Right ventricle myocardium inferior (tissue), 1 donor: Measurements from ENCODE around the gene HMG20A. TPM values are rescaled to one million over a fixed set of nuclear protein-coding genes. Genes with fewer than 3 reads are reported as not detected.
A peak's percentile ranks its signal among the peaks of the same experiment; 100 is the strongest.

ENCODE experiments used
- ATAC-seq: fragments of 200-7000 bp; cut with Tn5 transposase; one replicate; pipeline ENCODE4 v1.9.1; 2020; ENCODE audit warnings: mild to moderate bottlenecking, moderate library complexity
- DNase-seq: peaks from one replicate; pipeline ENCODE4 v3.0.0; 2021; ENCODE audit errors: missing footprints
- intact Hi-C: fragments of 100-400 bp; cut with DNase I; formaldehyde crosslinking; loops from one replicate; pipeline ENCODE4 v1.11.0; 2022
- total RNA-seq: library from RNA; stranded (reverse); fragmentation: NEBNext Ultra II Directional; extraction: Animal tissue kit (Norgen Biotek cat#: 25700); gene quantifications from one replicate; pipeline ENCODE4 v1.2.1, GENCODE V29; 2021
- donor health status: DM: no; HTN: yes; CAD: no; lungs with severe emphysema.

Gene HMG20A
- total RNA-seq, 1 donor from 2014 or later: 30.1 TPM

DNA sequence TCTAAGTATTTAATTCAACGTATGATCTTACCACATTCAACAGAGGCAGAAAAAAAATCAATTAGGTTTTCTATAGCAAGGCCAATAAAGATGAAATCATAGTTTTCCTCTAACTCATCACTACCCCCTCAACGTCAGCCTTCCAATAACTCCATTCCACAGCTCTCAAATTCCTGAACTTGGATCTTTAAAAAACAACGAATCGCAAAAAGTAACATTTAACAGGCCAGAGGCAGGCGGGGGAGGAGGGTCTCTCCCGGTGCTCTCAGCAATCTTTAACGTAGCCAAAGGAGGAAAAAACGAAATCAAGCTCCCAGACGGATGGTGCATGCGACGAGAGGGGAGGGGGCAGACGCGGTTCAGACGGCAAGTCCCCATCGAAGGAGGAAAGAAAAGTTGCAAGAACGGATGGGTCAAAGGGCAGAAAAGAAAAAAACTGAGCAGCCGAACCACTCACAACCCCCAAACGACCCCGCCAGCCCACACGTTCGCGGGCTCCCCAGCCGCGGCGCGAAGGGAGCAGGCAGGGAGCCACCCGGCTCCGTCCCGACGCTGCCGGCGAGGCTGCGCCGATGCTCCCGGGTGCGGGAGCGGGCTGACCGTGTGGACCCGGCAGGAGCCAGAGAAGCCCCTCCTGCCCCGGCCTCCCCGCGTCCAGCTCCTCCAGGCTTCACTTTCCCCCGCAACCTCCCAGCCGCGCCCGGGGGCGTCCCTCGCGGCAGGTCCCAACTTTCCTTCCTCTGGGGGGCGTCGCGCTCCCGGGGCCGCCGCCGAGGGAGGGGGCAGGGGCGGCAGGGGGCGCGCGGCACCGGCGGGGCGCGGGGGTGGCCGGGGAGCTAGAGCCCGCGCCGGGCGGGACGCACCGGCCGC is 1.5 kb upstream of the HMG20A start:
- ATAC-seq (peak; percentile 0), DNase-seq (peak; percentile 73)
- intact Hi-C loops: loop anchor here (5.0 kb wide), 2 partner anchors 67 to 232 kb away; no protein-coding TSS in a partner anchor

- ATAC-seq (peak; percentile 99), DNase-seq (peak; percentile 99)
- intact Hi-C loops: loop anchor here (1.0 to 5.0 kb wide), 4 partner anchors 68 to 233 kb away; no protein-coding TSS in a partner anchor
Observed at GRCh38 chr15:77419836-77420609, 665 bp upstream of the HMG20A start, which contains the start of gene PEAK1. PEAK1 (minus strand) TSS chr15:77420104; CDS start chr15:77181926, 238,178 bp downstream.

GRCh38 chr15:77421370-77421700 is 647 bp downstream of the HMG20A start:
- DNase-seq (no peak), ATAC-seq (no peak)
- intact Hi-C loops: loop anchor here (5.0 kb wide), 1 partner anchor 121 kb away; no protein-coding TSS in a partner anchor

DNA sequence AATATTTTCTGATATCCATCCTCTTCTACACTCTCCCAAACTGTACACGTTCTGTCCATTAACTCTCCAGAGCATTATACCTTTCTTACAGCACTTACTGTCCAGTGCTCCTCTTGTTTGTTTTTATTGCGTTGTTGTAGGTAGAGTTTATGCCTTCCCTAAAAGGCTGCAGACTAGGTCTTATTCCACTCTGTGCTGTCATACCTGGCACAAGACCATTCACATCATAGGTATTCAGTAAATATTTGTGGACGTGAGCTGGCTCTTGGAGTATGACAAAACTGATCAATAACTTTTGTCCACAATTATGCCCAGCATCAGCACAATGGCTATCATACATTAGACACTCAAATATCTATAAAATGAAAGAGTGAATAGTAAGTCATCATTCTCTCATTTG is 4.4 kb downstream of the HMG20A start:
- ATAC-seq (no peak), DNase-seq (no peak)
- intact Hi-C loops: no loop called here

DNA sequence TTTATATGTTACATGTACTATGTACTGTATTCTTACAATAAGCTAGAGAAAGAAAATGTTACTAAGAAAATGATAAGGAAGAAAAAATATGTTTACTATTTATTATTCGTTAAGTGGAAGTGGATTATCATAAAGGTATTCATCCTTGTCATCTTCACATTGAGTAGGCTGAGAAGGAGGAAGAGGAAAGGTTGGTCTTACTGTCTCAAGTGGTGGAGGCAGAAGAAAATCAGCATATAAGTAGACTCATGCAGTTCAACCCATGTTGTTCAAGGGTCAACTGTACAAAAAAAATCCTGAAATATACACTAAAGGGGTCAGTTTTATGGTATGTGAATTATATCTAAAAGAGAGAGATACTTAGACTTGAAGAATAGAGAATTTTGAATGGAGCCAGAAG is 5.7 kb downstream of the HMG20A start:
- intact Hi-C loops: no loop called here
- no peak for DNase-seq
- no peak for ATAC-seq

GRCh38 chr15:77426871-77427270 is 6.2 kb downstream of the HMG20A start:
- DNase-seq (no peak), ATAC-seq (no peak)
- intact Hi-C loops: no loop called here

DNA sequence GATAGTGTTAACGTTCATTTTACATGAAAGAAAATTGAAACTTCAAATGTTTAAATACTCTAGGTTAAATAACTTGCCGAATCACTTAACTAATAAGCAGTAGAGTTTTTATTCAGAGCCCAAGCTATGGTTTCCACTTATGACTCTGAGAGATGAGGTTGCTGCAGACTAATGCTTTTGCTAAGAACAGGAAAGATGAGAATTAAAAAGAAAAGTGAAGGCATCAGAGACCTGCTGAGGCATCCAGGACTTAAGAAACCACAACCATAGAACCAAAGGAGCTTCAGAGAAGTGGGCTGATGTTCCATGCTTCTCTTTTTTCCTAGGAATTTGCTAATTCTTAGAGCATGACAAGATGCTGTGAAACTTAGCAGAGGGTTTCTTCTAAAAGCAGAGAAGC is 9.5 kb downstream of the HMG20A start:
- intact Hi-C loops: no loop called here
- ATAC-seq: no peak
- no peak for DNase-seq

GRCh38 chr15:77430652-77431051 is 10.0 kb downstream of the HMG20A start:
- intact Hi-C loops: no loop called here
- ATAC-seq: no peak
- no peak for DNase-seq

GRCh38 chr15:77436822-77437221 is 16.1 kb downstream of the HMG20A start:
- DNase-seq (no peak), ATAC-seq (no peak)
- intact Hi-C loops: no loop called here

- ATAC-seq (no peak), DNase-seq (no peak)
- intact Hi-C loops: no loop called here
Observed at GRCh38 chr15:77437264-77437663, 16.6 kb downstream of the HMG20A start.

DNA sequence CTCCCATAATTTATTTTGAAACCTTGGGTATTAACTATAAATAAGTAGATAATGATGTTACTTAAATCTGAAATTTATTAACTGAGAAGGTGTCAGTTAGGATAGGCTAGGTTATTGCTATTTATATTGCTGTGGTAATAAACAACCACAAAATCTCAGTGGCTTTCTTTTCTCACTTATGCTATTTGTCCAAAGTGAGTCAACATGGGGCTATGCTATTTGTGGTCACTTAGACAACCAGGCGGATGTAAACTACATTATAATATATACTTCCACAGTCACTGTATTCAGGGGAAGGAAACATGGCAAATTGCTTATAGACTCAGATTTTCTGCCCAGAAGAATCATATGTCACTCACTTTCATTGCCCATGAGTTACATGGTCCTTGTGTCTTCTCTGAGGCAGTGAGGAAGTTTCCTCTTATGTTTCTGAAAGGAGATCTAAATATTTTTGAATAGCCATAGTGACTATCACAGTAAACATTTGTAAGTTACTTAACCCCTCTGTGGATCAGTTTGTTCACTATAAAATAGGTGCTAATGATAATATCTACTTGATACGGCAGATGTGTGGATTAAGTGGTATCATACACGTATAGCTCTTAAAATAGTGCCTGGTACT is 19.8 kb downstream of the HMG20A start:
- no peak for ATAC-seq
- DNase-seq: no peak
- intact Hi-C loops: no loop called here

DNA sequence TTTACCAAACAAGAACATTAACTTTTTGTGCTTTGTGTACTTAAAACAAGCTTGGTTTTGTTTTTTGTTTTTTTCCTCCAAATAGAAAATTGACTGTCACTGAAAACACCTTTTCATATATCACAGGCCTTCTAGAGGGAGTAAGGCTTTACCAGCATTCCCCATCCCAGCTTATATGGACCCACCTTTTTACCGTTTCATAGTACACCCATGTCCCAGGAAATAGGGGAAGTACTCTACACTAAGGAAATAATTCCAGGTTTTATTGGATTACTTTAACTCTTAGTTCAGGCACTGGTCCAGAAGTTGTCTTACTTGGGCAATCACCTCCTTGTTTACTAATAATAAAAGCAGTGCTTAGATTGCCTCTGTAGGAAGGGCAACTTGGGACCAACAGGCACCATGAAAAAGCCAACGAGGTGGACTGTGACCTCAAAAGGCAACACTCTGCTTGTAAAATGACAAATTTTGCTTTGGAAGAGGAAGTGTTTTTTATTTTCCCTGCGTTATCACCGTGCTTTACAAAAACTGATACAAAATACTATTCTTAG is 26.2 kb downstream of the HMG20A start:
- DNase-seq (no peak), ATAC-seq (no peak)
- intact Hi-C loops: no loop called here

DNA sequence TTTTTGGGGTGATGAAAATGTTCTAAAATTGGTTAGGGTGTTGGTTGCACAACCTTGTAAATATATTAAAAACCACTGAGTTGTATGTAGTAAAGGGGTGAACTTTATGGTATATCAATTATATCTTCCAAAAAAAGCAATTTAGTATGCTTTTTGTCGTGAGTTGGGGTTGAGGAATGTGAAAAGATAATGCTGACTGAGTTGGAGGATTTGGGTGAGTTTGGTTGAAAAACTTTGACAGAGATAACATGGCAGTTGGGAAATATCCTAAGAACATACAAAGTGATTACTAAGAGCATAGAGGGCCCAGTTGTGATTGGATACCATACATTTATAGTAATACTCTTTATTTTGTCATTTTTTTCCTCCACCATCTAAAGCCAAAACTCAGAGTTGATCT is 33.6 kb downstream of the HMG20A start:
- intact Hi-C loops: no loop called here
- DNase-seq (no peak), ATAC-seq (no peak)

DNA sequence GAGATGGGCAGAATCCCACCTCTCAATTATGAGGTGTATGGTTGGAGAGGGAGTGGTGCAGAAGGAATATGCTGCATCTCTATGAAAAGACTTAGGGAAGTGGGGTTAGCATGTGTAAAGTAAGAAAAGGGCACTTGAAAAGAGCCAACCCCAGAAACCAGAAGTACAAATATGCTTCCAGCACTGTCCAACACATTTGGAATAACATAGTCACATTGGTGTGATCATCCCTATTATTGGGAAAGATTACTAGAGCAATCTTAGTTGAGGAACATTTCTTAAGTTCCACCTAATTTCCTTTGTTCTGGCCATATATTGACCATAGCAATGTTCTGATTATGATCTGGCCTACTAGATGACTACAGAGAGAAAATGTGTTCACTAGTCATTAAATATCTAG is 34.3 kb downstream of the HMG20A start:
- ATAC-seq: no peak
- intact Hi-C loops: no loop called here
- no peak for DNase-seq

DNA sequence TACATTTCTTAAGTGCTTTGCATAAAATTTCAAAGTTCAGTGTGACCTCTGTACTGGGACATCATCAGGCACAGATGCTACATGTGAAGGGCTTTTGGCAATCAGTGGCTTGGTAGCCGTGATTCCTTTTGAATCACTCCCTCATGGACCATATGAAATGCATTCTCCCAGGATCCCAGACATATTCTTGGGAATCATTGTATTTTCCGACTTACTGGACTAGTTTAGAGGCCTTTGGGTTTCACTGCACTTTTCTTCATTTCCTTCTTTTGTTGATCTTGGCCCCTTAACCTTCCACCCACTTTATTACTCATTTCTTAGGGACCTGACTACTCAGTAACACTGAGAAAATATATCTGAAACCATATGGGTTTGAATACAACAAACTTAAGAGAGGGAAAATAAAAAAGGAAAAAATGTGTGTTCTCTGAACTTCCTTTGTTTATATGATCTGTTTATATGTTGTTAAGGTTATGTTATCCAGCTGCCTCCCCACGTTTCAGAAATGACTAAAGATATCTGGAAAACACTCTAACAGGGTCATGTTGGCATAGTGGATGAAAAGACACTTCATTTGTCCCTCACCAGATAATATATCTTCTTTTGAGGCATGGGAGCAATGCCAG is 35.1 kb downstream of the HMG20A start:
- DNase-seq: no peak
- intact Hi-C loops: no loop called here

DNA sequence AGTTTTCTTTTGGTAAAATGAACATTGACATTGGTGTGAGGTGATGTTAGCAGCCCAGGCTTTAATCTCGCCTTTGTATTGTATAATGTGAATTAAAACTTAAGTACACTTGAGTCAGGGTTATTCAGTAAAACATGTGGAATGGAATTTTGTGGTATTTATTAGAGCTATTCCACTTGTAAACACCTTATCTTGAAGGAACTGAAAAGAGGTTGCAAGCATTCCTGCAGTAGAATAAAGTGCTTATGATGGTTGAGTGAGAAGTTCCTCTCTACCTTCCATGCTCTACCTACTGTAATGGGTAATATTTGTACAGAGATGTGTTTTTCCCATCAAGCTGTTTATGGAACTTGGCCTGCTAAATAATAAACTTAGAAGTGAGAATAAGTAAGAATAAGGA is 36.1 kb downstream of the HMG20A start:
- ATAC-seq (no peak), DNase-seq (no peak)
- intact Hi-C loops: no loop called here

More for the DNA sequence above, 35.1 kb downstream of the HMG20A start:
- peak; percentile 75 for ATAC-seq

DNA sequence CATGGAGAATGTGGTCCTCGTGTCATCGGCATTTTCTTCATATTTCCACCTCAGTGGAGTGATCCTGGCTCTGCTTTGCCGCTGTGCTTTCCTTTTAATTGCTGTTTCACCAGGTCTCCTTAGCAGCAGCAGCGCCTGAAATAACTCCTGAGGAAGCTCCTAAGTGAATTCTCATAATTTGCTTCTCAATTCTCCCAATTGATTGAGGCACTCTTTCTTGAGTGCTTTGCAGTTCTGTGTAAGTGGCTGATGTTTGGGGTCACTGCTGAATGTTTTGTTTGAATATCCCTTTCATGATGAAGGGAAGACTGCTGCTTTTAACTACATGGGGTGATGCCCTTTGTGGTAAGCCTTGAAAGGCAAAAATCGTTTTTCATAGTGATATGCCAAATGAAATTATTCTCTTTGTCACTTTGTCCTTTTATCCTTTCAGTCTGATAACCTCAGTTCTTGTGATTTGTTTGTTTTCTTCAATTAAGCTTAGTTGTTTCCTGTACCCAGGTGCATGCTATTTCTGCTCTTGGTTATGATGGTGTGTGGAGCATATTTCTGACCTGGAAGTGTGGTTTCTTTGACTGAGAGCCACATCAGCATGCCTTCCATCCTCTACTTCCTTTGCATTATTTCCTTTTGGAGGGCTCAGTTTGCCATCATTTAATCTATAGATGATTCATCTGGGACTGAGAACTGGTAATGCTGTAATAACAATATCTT is 36.7 kb downstream of the HMG20A start:
- ATAC-seq: no peak
- no peak for DNase-seq
- intact Hi-C loops: no loop called here

- ATAC-seq (no peak), DNase-seq (no peak)
- intact Hi-C loops: no loop called here
Observed at GRCh38 chr15:77457905-77458265, 37.2 kb downstream of the HMG20A start.
